Vagina (tissue), 2 donors: ENCODE measurements around the gene STK11IP. TPM values are rescaled to one million over a fixed set of nuclear protein-coding genes. Genes with fewer than 3 reads are reported as not detected.

Experiments
- DNase-seq, 2 donors: peaks; one replicate each; pipeline ENCODE4 v3.0.0-alpha.2; 2017; ENCODE audit errors: extremely low spot score in 2 of 2
- H3K27ac ChIP-seq: fragments of 200-600 bp; sonication (generic); one replicate; pipeline ENCODE4 v1.5.1; 2019
- H3K27me3 ChIP-seq: fragments of 200-600 bp; sonication (generic); one replicate; pipeline ENCODE4 v1.5.1; 2019
- H3K36me3 ChIP-seq, 2 donors: fragments of 200-600 bp; sonication (generic); one replicate each; pipeline ENCODE4 v1.5.1; 2017 to 2019
- H3K4me1 ChIP-seq: fragments of 200-600 bp; sonication (generic); one replicate; pipeline ENCODE4 v1.5.1; 2019
- H3K4me3 ChIP-seq, 2 donors: fragments of 200-600 bp; sonication (generic); 1 replicate in 1 of 2; 2 replicates in 1 of 2; pipeline ENCODE4 v1.5.1; 2016 to 2019
- H3K9me3 ChIP-seq: fragments of 200-600 bp; sonication (generic); one replicate; pipeline ENCODE4 v1.5.1; 2019
- POLR2A ChIP-seq, 2 donors: fragments of 450-650 bp; IDR thresholded peaks; one replicate each; pipeline ENCODE4 v1.6.1; 2017; ENCODE audit warnings: antibody characterized with exemption in 2 of 2, mild to moderate bottlenecking in 2 of 2, moderate library complexity in 2 of 2
- POLR2AphosphoS5 ChIP-seq, 2 donors: sonication (generic); formaldehyde crosslinking; IDR thresholded peaks; one replicate each; pipeline ENCODE4 v1.9.0; 2017; ENCODE audit warnings: antibody characterized with exemption in 2 of 2, mild to moderate bottlenecking in 2 of 2, low read depth in 1 of 2; ENCODE audit not compliant: insufficient read depth in 1 of 2
- intact Hi-C: fragments of 100-400 bp; cut with DNase I; formaldehyde crosslinking; loops from one replicate; pipeline ENCODE4 v1.15.1; 2023
- total RNA-seq: library from RNA; depleted of rRNA; stranded (reverse); fragments of >200 nt; gene quantifications from one replicate; pipeline ENCODE4 v1.2.3, GENCODE V29; 2016
- TF ChIP-seq, protein P1 (sequence below), 3 experiments: fragments of 450-650 bp in 2 of 3; fragments of 200-600 bp in 1 of 3; sonication (generic) in 1 of 3; IDR thresholded peaks; one replicate each; pipeline ENCODE4 v1.5.1; 2017 to 2019; ENCODE audit warnings: antibody characterized with exemption in 3 of 3, mild to moderate bottlenecking in 2 of 3, moderate library complexity in 2 of 3

Gene STK11IP
- total RNA-seq, 1 donor from 2014 or later = 11.3 TPM

DNA sequence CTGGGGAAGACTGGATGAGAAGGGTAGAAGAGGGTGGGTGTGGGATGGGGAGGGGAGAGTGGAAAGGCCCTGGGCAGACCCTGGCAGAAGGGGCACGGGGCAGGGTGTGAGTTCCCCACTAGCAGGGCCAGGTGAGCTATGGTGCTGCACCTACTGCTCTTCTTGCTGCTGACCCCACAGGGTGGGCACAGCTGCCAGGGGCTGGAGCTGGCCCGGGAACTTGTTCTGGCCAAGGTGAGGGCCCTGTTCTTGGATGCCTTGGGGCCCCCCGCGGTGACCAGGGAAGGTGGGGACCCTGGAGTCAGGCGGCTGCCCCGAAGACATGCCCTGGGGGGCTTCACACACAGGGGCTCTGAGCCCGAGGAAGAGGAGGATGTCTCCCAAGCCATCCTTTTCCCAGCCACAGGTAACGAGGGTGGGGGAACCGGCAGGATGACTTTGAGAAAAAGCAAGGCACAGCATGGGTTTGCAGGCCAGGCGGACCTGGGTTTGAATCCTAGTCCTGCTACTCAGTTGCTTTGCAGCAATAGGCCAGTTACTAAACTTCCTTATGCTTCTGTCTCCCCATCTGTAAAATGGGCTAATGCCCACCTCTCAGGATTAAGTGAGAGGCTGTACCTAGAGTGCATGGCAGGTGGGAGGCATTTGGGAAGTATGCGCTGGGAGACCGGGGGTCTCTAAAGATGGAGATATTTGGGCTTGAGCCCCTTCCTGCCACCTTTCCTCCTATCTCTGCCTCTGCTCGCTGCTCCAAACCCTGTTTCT lies 25.2 kb upstream of the STK11IP start, which contains the start of gene INHA:
Gene INHA, plus strand, starts transcription at position 74 of the 765 bp plus-strand sequence. Its CDS starts 65 bp downstream, at position 139.
- no peaks in the 10 kb centered on the region for H3K27me3 ChIP-seq
- no peaks in the 10 kb centered on the region for H3K36me3 ChIP-seq
- peak within 1 kb of the TSS; percentile 80 for H3K27ac ChIP-seq
- peaks cover 14% of the 10 kb centered on the region for H3K4me1 ChIP-seq
- no peak for TF ChIP-seq POLR2AphosphoS5 (IDR thresholded peaks at IDR 0.05; ENCODE audit: insufficient read depth in 1 of 2, low read depth in 1 of 2)
- H3K9me3 ChIP-seq = no peaks in the 10 kb centered on the region
- DNase-seq = no peak
- H3K4me3 ChIP-seq = peak within 1 kb of the TSS; percentile 64 to 97
- intact Hi-C loops = no loop called here

DNA sequence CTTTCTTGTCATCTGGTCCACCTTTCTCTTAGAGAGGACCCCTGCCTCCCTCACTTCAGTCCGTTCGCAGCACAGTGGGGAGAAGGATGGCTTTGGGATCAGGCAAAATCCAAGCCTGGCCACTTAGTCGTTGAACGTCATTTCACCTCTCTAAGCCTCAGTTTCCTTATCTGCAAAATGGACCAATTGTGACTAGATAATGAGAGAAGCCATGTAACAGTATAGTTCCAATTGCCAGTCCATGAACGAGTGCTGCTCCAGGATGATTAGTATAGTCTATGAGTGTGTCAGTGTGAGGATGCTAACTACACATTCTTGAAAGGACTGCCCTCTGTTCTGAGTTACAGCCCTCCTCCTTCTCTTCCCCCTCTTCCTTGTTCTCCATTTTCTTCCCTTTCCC lies 24.5 kb upstream of the STK11IP start:
- DNase-seq = no peak
- Histone ChIP-seq H3K9me3 (no peaks in the 10 kb centered on the region), H3K36me3 (no peaks in the 10 kb centered on the region), H3K4me3 (no peak overlapping the region), H3K27me3 (no peaks in the 10 kb centered on the region), H3K27ac (no peak overlapping the region), H3K4me1 (peaks cover 14% of the 10 kb centered on the region)
- TF ChIP-seq POLR2AphosphoS5 (IDR thresholded peaks at IDR 0.05; ENCODE audit: insufficient read depth in 1 of 2, low read depth in 1 of 2) = no peak
- TF ChIP-seq, protein P1, sequence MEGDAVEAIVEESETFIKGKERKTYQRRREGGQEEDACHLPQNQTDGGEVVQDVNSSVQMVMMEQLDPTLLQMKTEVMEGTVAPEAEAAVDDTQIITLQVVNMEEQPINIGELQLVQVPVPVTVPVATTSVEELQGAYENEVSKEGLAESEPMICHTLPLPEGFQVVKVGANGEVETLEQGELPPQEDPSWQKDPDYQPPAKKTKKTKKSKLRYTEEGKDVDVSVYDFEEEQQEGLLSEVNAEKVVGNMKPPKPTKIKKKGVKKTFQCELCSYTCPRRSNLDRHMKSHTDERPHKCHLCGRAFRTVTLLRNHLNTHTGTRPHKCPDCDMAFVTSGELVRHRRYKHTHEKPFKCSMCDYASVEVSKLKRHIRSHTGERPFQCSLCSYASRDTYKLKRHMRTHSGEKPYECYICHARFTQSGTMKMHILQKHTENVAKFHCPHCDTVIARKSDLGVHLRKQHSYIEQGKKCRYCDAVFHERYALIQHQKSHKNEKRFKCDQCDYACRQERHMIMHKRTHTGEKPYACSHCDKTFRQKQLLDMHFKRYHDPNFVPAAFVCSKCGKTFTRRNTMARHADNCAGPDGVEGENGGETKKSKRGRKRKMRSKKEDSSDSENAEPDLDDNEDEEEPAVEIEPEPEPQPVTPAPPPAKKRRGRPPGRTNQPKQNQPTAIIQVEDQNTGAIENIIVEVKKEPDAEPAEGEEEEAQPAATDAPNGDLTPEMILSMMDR (IDR thresholded peaks at IDR 0.05) = no peak
- no peak for TF ChIP-seq POLR2A (IDR thresholded peaks at IDR 0.05)
- intact Hi-C loops = no loop called here

DNA sequence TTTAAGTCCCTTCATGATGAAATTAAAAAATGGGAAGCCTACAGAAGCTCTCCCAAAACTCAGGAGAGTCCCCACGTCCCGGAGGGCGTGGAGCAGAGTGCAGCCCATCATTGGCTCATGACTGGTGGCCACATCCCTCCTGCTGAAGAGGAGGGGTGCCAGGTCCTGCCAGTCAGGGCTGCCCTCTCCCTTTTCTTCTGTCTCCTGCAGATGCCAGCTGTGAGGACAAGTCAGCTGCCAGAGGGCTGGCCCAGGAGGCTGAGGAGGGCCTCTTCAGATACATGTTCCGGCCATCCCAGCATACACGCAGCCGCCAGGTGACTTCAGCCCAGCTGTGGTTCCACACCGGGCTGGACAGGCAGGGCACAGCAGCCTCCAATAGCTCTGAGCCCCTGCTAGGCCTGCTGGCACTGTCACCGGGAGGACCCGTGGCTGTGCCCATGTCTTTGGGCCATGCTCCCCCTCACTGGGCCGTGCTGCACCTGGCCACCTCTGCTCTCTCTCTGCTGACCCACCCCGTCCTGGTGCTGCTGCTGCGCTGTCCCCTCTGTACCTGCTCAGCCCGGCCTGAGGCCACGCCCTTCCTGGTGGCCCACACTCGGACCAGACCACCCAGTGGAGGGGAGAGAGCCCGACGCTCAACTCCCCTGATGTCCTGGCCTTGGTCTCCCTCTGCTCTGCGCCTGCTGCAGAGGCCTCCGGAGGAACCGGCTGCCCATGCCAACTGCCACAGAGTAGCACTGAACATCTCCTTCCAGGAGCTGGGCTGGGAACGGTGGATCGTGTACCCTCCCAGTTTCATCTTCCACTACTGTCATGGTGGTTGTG lies 23.0 kb upstream of the STK11IP start:
- H3K27ac ChIP-seq = no peak overlapping the region
- TF ChIP-seq POLR2AphosphoS5 (IDR thresholded peaks at IDR 0.05; ENCODE audit: insufficient read depth in 1 of 2, low read depth in 1 of 2) (no peak), POLR2A (IDR thresholded peaks at IDR 0.05) (no peak)
- TF ChIP-seq, protein P1 (IDR thresholded peaks at IDR 0.05) = no peak
- no peaks in the 10 kb centered on the region for H3K36me3 ChIP-seq
- H3K4me1 ChIP-seq = peaks cover 14% of the 10 kb centered on the region
- H3K9me3 ChIP-seq = no peaks in the 10 kb centered on the region
- no peak for DNase-seq
- no peaks in the 10 kb centered on the region for H3K27me3 ChIP-seq
- no peak overlapping the region for H3K4me3 ChIP-seq
- intact Hi-C loops = no loop called here

DNA sequence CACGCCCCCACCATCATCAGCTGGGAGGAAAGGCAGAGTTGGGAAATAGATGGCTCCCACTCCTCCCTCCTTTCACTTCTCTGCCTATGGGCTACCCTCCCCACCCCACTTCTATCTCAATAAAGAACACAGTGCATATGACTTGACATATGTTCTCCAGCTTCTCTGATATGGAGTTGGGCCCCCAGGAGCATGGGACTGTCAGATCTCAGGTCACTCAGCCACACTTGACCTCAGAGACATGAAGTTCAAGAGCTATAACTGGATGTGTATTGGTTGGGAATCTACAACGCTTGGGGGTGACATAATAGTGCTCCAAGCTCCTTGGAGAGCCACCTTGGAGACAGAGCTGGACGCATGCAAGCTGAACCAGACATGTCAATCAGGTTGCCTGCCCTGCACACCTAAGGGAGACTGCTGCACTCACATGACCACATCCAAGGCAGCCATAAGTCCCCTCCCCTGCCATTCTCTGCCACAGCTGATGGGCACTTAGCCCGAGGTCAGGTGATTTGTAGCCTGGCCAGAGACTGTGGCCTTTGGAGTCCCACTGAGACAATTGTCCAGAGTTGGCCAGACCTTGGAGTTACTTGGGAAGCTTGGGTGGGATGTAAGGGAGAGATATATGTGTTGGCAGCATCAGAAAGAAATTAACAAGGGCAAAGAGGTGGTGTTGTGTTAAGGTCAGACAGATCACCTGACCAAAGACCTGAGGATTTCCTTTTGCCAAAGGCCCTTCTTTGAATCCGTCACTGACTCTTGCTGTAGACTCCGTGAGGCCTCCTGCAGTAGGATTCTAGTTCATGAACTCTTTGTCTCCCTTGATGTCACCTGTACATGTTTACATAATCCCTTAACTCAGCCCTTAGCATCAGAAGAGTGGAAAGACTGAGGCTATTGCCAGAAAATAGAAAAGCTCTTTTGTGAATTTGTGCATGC lies 21.8 kb upstream of the STK11IP start:
- H3K27me3 ChIP-seq = no peaks in the 10 kb centered on the region
- intact Hi-C loops = no loop called here
- no peak for TF ChIP-seq POLR2A (IDR thresholded peaks at IDR 0.05)
- TF ChIP-seq POLR2AphosphoS5 (IDR thresholded peaks at IDR 0.05; ENCODE audit: insufficient read depth in 1 of 2, low read depth in 1 of 2) = no peak
- TF ChIP-seq, protein P1 (IDR thresholded peaks at IDR 0.05) = no peak
- DNase-seq = no peak
- no peak overlapping the region for H3K27ac ChIP-seq
- H3K36me3 ChIP-seq = no peaks in the 10 kb centered on the region
- peaks cover 7% of the 10 kb centered on the region for H3K4me1 ChIP-seq
- no peaks in the 10 kb centered on the region for H3K9me3 ChIP-seq
- no peak overlapping the region for H3K4me3 ChIP-seq
